Upper lobe of right lung (tissue), 1 donor: Measurements from ENCODE around the gene COL9A1. TPM values are rescaled to one million over a fixed set of nuclear protein-coding genes. Genes with fewer than 3 reads are reported as not detected.

Source experiments
- ATAC-seq: fragments of 200-7000 bp; cut with Tn5 transposase; one replicate; pipeline ENCODE4 v1.9.1; 2020; ENCODE audit warnings: mild to moderate bottlenecking, moderate library complexity
- DNase-seq: peaks from one replicate; pipeline ENCODE4 v3.0.0-alpha.2; 2020
- H3K27ac ChIP-seq: fragments of 200-600 bp; one replicate; pipeline ENCODE4 v1.8.0; 2022
- H3K27me3 ChIP-seq: fragments of 200-600 bp; one replicate; pipeline ENCODE4 v1.8.0; 2022; ENCODE audit warnings: mild to moderate bottlenecking
- H3K36me3 ChIP-seq: fragments of 200-600 bp; one replicate; pipeline ENCODE4 v1.8.0; 2022
- H3K4me1 ChIP-seq: fragments of 200-600 bp; one replicate; pipeline ENCODE4 v1.8.0; 2022
- H3K4me3 ChIP-seq: fragments of 200-600 bp; one replicate; pipeline ENCODE4 v1.8.0; 2022; ENCODE audit warnings: mild to moderate bottlenecking
- H3K9me3 ChIP-seq: fragments of 200-600 bp; one replicate; pipeline ENCODE4 v1.8.0; 2022
- intact Hi-C: fragments of 100-400 bp; cut with DNase I; formaldehyde crosslinking; loops from one replicate; pipeline ENCODE4 v1.11.0; 2022
- total RNA-seq: library from RNA; stranded (reverse); fragmentation: NEBNext Ultra II Directional; extraction: Animal tissue kit (Norgen Biotek cat#: 25700); gene quantifications from one replicate; pipeline ENCODE4 v1.2.1, GENCODE V29; 2021
- TF ChIP-seq, protein P1 (sequence below): fragments of 200-600 bp; IDR thresholded peaks from one replicate; pipeline ENCODE4 v1.8.0; 2022; ENCODE audit warnings: antibody characterized with exemption
- donor health status: DM: no; HTN: yes; CAD: no; lungs with severe emphysema.

Gene COL9A1
- total RNA-seq, 1 donor from 2014 or later, result not detected

DNA sequence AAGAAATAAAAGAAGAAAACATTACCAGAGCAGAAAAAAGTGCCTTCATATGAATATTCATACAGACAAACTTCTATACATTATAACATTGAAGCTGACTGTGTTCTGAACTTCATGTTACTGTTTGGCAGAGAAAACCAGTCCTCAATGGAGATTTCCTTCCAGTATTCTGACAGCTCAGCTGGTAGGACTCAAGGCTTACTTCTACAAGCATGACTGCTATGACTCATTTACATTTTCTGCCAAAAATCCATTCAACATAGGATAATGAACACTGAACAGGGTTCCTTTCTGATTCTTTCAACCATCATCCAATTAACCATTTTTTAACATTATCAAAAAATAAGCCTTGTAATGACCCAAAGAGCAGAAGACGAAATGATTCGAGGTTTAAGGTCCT lies 25.4 kb downstream of the COL9A1 start:
- TF ChIP-seq, protein P1, sequence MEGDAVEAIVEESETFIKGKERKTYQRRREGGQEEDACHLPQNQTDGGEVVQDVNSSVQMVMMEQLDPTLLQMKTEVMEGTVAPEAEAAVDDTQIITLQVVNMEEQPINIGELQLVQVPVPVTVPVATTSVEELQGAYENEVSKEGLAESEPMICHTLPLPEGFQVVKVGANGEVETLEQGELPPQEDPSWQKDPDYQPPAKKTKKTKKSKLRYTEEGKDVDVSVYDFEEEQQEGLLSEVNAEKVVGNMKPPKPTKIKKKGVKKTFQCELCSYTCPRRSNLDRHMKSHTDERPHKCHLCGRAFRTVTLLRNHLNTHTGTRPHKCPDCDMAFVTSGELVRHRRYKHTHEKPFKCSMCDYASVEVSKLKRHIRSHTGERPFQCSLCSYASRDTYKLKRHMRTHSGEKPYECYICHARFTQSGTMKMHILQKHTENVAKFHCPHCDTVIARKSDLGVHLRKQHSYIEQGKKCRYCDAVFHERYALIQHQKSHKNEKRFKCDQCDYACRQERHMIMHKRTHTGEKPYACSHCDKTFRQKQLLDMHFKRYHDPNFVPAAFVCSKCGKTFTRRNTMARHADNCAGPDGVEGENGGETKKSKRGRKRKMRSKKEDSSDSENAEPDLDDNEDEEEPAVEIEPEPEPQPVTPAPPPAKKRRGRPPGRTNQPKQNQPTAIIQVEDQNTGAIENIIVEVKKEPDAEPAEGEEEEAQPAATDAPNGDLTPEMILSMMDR, result no peak
- ATAC-seq (no peak), DNase-seq (no peak)
- no peak overlapping the region for H3K27ac ChIP-seq
- H3K27me3 ChIP-seq, result peaks cover 19% of the 10 kb centered on the region
- peaks cover 4% of the 10 kb centered on the region for H3K4me1 ChIP-seq
- no peaks in the 10 kb centered on the region for H3K9me3 ChIP-seq
- H3K4me3 ChIP-seq, result no peak overlapping the region
- H3K36me3 ChIP-seq, result no peaks in the 10 kb centered on the region
- intact Hi-C loops, result no loop called here

DNA sequence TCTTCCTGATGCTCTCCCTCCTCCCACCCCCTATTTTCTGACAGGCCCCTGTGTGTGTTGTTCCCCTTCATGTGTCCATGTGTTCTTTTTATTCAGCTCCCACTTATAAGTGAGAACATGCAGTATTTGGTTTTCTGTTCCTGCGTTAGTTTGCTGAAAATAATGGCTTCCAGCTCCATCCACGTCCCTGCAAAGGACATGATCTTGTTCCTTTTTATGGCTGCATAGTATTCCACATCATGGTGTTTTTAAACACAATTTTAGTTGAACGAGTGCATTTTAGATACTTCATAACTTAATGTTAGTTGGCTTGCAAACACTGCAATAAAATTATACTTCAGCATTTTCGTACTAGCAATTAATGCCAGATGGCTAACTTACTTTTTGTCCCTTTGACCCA lies 28.5 kb downstream of the COL9A1 start:
- no peak overlapping the region for H3K27ac ChIP-seq
- no peak for ATAC-seq
- no peaks in the 10 kb centered on the region for H3K9me3 ChIP-seq
- H3K4me3 ChIP-seq, result no peak overlapping the region
- H3K27me3 ChIP-seq, result no peaks in the 10 kb centered on the region
- no peaks in the 10 kb centered on the region for H3K36me3 ChIP-seq
- DNase-seq, result no peak
- TF ChIP-seq, protein P1, result no peak
- no peaks in the 10 kb centered on the region for H3K4me1 ChIP-seq
- intact Hi-C loops, result no loop called here

DNA sequence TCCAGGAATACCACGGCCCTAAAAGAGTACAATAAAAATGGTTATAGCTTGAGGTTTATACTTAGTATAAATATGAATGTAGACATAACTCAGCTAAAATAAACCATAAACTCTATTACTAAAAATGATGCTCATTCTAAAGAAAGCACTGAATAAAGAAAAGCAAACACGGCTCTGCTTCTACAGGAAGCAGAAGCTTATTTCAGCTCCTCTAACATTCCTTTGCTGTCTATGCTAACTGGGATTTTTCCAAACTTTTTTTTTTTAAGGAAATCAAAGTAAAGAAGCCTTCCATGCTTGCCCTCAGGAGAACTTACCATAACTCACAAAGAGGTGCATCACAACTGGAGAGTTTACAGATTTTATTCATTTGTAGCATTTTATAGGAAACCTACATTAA lies 30.8 kb downstream of the COL9A1 start:
- H3K4me3 ChIP-seq, result no peak overlapping the region
- no peaks in the 10 kb centered on the region for H3K9me3 ChIP-seq
- H3K27me3 ChIP-seq, result no peaks in the 10 kb centered on the region
- H3K36me3 ChIP-seq, result no peaks in the 10 kb centered on the region
- H3K27ac ChIP-seq, result no peak overlapping the region
- no peak for ATAC-seq
- no peaks in the 10 kb centered on the region for H3K4me1 ChIP-seq
- DNase-seq, result no peak
- intact Hi-C loops, result no loop called here
- TF ChIP-seq, protein P1, result no peak

DNA sequence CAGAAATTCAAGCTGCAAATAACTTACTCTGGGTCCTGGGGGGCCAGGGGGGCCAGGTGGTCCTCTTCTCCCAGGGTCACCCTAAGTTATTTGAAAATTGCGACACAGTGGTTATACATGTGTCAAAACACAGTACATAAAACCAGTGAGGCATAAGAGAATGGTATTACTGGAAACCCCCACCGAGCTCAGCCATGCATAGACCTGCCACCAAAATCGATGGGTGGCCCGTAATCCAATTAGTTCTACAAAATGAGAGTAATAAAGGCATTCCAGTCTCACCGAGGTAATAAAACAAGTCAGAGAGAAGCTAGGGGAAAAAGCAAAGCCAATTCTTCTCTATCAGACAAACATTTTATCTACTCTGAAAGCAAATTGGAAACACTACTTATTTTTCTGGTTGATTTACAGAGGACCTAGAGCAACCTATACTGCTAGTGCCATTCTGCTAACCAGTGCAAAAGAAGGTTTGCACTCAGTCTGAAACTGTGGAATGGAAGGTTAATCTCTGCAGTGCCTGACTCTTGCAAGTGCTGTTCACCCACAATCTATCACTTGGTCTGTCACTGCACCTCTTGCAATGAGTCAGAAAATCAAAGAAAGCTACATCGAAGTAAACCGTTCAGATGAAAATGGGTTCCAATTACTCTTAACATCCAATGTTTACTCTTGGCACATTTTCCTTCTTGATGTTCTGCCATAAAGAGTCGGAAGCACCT lies 32.4 kb downstream of the COL9A1 start:
- DNase-seq, result no peak
- intact Hi-C loops, result no loop called here
- H3K27ac ChIP-seq, result no peak overlapping the region
- no peak for ATAC-seq
- no peaks in the 10 kb centered on the region for H3K27me3 ChIP-seq
- TF ChIP-seq, protein P1, result no peak
- no peaks in the 10 kb centered on the region for H3K4me1 ChIP-seq
- no peaks in the 10 kb centered on the region for H3K36me3 ChIP-seq
- no peaks in the 10 kb centered on the region for H3K9me3 ChIP-seq
- H3K4me3 ChIP-seq, result no peak overlapping the region

DNA sequence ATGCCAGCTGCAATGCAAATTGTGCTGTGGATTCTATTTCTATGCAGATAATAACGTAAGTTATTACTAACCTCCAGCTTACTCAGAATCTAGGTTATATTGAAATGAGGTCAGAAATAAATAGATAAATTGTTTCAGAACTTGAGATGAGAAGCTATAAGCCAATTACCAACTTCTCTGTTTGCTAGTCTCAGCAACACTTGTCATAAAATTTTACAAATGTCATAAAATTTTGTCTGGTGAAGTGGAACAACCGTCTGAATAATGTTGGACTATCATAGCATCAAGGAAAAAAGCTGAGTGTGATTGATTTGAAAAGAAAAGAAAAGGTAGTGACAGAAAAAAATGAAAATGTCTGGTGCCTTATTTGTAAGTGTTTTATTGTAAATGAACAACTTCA lies 36.7 kb downstream of the COL9A1 start:
- Histone ChIP-seq H3K27ac (no peak overlapping the region), H3K9me3 (no peaks in the 10 kb centered on the region), H3K4me1 (no peaks in the 10 kb centered on the region), H3K27me3 (no peaks in the 10 kb centered on the region), H3K4me3 (no peak overlapping the region), H3K36me3 (no peaks in the 10 kb centered on the region)
- intact Hi-C loops, result no loop called here
- TF ChIP-seq, protein P1, result no peak
- DNase-seq (no peak), ATAC-seq (no peak)

DNA sequence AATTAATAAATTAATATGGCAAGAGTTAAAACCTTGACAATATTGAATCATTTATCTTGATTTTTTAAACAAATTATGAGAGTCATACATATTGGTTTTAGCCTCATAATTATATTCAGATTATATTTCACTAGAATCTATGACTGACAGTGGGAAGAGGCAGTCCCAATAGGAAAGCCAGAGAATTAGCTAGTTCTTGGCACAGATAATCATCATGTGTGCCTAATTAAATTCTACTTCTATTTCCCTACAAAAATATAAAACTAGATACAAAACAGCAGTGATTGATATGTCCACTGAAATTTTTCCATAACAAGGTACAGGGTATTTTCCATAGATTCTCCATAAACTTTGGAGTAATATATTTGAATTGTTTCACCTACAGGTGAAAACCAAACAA lies 38.6 kb downstream of the COL9A1 start:
- Histone ChIP-seq H3K4me3 (no peak overlapping the region), H3K27ac (no peak overlapping the region), H3K9me3 (no peaks in the 10 kb centered on the region), H3K36me3 (no peaks in the 10 kb centered on the region), H3K27me3 (peaks cover 3% of the 10 kb centered on the region), H3K4me1 (no peaks in the 10 kb centered on the region)
- ATAC-seq (no peak), DNase-seq (no peak)
- intact Hi-C loops, result no loop called here
- TF ChIP-seq, protein P1, result no peak
